ENCODE data around the gene GREM1.

GREM1 gene

GRCh38 chr15:32717426-32718226 lies at the start of gene GREM1:
Gene GREM1, plus strand, starts transcription at chr15:32718004. Its CDS starts 12,687 bp downstream, at chr15:32730691.
- DNase-seq = peak; percentile 85

- DNase-seq = no peak
Measured at GRCh38 chr15:32668942-32669341, 48.9 kb upstream of the GREM1 start.

GRCh38 chr15:32669896-32670611 lies 47.8 kb upstream of the GREM1 start:
- peak; percentile 65 for DNase-seq

- DNase-seq = no peak
Measured at GRCh38 chr15:32670623-32671022, 47.2 kb upstream of the GREM1 start.

- peak; percentile 45 for DNase-seq
Measured at GRCh38 chr15:32671339-32672325, 46.2 kb upstream of the GREM1 start.

- DNase-seq = no peak
Measured at GRCh38 chr15:32674681-32675080, 43.1 kb upstream of the GREM1 start.

- DNase-seq = no peak
Measured at GRCh38 chr15:32675466-32675865, 42.3 kb upstream of the GREM1 start.

- no peak for DNase-seq
Measured at GRCh38 chr15:32676169-32676568, 41.6 kb upstream of the GREM1 start.

- DNase-seq = no peak
Measured at GRCh38 chr15:32677238-32677750, 40.5 kb upstream of the GREM1 start.

GRCh38 chr15:32679298-32679690 lies 38.5 kb upstream of the GREM1 start:
- DNase-seq = no peak

- DNase-seq = no peak
Measured at GRCh38 chr15:32682569-32682968, 35.2 kb upstream of the GREM1 start.

GRCh38 chr15:32682977-32683630 lies 34.7 kb upstream of the GREM1 start:
- DNase-seq = no peak

- no peak for DNase-seq
Measured at GRCh38 chr15:32683906-32684584, 33.8 kb upstream of the GREM1 start.

- DNase-seq = no peak
Measured at GRCh38 chr15:32685576-32685975, 32.2 kb upstream of the GREM1 start.

GRCh38 chr15:32687556-32687955 lies 30.2 kb upstream of the GREM1 start:
- no peak for DNase-seq

- DNase-seq = no peak
Measured at GRCh38 chr15:32688151-32688639, 29.6 kb upstream of the GREM1 start.

- peak; percentile 30 for DNase-seq
Measured at GRCh38 chr15:32690941-32691688, 26.7 kb upstream of the GREM1 start.

GRCh38 chr15:32691689-32692038 lies 26.1 kb upstream of the GREM1 start:
- no peak for DNase-seq

GRCh38 chr15:32692286-32692685 lies 25.5 kb upstream of the GREM1 start:
- DNase-seq = no peak

GRCh38 chr15:32694222-32694983 lies 23.4 kb upstream of the GREM1 start:
- DNase-seq = no peak
